ENCODE data around the gene CAPSL. TPM values are rescaled to one million over a fixed set of nuclear protein-coding genes. Genes with fewer than 3 reads are reported as not detected.
A peak's percentile ranks its signal among the peaks of the same experiment; 100 is the strongest.

CAPSL gene
- total RNA-seq, 2 donors from 2014 or later = 1.1 TPM; not detected in 1

DNA sequence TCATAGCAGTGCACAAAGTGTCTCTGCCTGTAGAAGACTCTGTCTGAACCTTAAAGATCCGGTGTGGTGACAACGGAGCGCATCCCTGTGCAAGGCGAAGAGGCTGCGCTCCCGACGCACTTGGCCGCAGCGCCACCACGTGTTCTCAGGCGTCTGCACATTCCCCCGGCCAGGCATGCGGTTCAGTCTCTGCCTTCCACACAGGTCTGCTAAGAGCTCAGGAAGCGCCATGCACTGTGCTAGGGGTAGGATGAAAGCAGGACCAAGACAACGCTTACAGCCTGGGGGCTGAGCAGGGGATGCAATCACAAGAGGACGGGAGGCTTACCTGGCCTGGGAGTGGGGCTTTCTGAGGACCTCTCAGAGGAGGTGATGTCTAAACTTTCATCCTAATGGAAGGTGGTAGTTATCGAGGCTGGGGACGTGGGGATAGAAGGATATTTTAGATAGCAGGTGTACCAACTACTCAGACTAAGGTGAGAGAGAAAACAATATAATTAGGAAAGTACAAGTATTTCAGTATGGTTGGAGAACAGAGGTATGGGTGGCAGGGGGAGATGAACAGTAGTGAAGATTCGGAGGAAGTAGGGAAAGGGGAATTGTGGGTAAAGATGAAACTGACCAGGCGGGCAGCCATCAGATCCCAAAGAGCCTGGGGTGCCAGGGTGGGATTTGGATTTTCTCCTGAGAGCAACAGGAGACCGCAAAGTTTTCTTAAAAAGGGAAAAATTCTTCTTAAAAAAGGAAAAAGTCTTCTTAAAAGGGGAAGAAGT, 13.3 kb downstream of the CAPSL start:
- H3K9me3 Mint-ChIP-seq = no peaks in the 10 kb centered on the region
- H3K36me3 Mint-ChIP-seq (ENCODE audit: low read depth) = no peaks in the 10 kb centered on the region
- peak overlapping the region; percentile 84 for H3K27ac Mint-ChIP-seq
- peak overlapping the region; percentile 85 for H3K4me3 Mint-ChIP-seq
- no peaks in the 10 kb centered on the region for H3K27me3 Mint-ChIP-seq
- H3K4me1 Mint-ChIP-seq = peaks cover 25% of the 10 kb centered on the region
- ATAC-seq (replicated peaks) = peak; percentile 88

GRCh38 chr5:35924122-35924949, 14.1 kb downstream of the CAPSL start:
- H3K27ac Mint-ChIP-seq = peak overlapping the region; percentile 84

DNA sequence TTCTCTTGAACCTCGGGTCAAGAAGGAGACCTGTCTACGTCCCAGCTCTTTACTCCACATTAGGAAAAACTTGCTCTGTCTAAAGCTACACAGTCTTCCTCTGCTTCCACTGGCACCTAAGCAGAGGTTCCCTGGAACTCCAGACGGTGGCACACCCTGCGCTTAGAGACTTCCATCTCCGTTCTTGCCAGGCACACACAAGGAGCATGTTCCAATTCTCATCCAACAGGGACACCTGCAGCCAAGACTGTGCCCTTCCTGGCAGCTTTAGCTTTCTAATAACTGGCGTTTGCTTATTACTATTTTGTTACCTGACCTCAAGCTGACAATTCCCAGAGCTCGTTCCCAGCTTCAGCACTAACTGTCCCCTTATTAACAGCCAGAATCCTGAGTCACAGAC, 16.0 kb downstream of the CAPSL start:
- H3K27me3 Mint-ChIP-seq = no peaks in the 10 kb centered on the region
- H3K4me1 Mint-ChIP-seq = peaks cover 31% of the 10 kb centered on the region
- H3K27ac Mint-ChIP-seq = no peak overlapping the region
- H3K4me3 Mint-ChIP-seq = no peak overlapping the region
- no peak for ATAC-seq (replicated peaks)
- H3K9me3 Mint-ChIP-seq = peaks cover 5% of the 10 kb centered on the region
- H3K36me3 Mint-ChIP-seq (ENCODE audit: low read depth) = no peaks in the 10 kb centered on the region

More at GRCh38 chr5:35924122-35924949, 14.1 kb downstream of the CAPSL start:
- Mint-ChIP-seq H3K9me3 (peaks cover 3% of the 10 kb centered on the region), H3K36me3 (ENCODE audit: low read depth) (no peaks in the 10 kb centered on the region), H3K27me3 (no peaks in the 10 kb centered on the region), H3K4me3 (peak overlapping the region; percentile 85), H3K4me1 (peaks cover 28% of the 10 kb centered on the region)
- ATAC-seq (replicated peaks) = peak; percentile 64

DNA sequence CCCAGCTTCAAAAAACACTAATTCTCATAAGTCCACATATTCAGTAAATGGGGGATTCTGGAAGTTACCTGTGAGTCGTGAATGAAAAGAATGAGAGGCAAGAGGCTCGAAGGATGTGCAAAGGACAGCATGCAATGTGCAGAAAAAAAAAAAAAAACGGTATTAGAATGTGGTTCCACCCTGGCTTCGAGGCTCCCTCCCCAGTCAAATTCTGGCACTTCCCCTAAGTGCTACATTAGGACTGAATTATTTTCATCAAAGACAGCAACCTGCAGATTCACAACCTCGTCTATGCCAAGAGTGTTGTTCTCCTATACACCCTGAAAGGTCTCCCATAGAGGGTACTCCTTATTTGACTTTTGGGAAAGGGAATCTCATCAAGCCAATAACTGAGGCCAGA, 16.5 kb downstream of the CAPSL start:
- H3K27me3 Mint-ChIP-seq = no peaks in the 10 kb centered on the region
- no peaks in the 10 kb centered on the region for H3K36me3 Mint-ChIP-seq (ENCODE audit: low read depth)
- peaks cover 31% of the 10 kb centered on the region for H3K4me1 Mint-ChIP-seq

GRCh38 chr5:35920890-35921289, 17.5 kb downstream of the CAPSL start:
- Mint-ChIP-seq H3K36me3 (ENCODE audit: low read depth) (no peaks in the 10 kb centered on the region), H3K9me3 (peaks cover 5% of the 10 kb centered on the region), H3K4me3 (no peak overlapping the region), H3K27me3 (no peaks in the 10 kb centered on the region), H3K27ac (no peak overlapping the region), H3K4me1 (peaks cover 25% of the 10 kb centered on the region)
- ATAC-seq (replicated peaks) = no peak

More for the DNA sequence above, 16.5 kb downstream of the CAPSL start:
- Mint-ChIP-seq H3K27ac (no peak overlapping the region), H3K4me3 (no peak overlapping the region), H3K9me3 (peaks cover 5% of the 10 kb centered on the region)
- no peak for ATAC-seq (replicated peaks)

- H3K4me1 Mint-ChIP-seq = peaks cover 12% of the 10 kb centered on the region
- H3K4me3 Mint-ChIP-seq = peak overlapping the region; percentile 33
- peak overlapping the region; percentile 53 for H3K27ac Mint-ChIP-seq
- no peaks in the 10 kb centered on the region for H3K27me3 Mint-ChIP-seq
- H3K36me3 Mint-ChIP-seq (ENCODE audit: low read depth) = no peaks in the 10 kb centered on the region
- ATAC-seq (replicated peaks) = peak; percentile 76
- peaks cover 5% of the 10 kb centered on the region for H3K9me3 Mint-ChIP-seq
Observed at GRCh38 chr5:35919191-35919590, 19.2 kb downstream of the CAPSL start.

DNA sequence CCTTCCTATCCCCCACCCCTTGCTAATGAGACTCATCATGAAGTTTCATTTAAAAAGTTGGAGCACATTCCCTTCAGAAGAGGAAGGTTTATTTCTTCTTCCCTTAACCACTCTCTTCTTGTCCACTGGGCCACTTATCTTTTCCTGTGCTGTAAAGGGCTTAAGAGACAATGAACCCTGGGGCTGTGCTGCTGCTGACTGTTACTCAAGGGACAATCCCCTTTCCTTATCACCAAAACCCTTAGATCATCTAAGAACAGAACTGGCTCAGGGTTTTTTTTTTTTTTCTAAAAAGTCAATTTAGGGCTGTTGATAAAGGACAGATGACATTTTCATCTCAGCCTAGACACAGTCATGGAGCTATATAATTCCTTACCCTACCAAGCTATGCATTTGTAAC, 29.6 kb downstream of the CAPSL start:
- H3K4me1 Mint-ChIP-seq = peaks cover 20% of the 10 kb centered on the region
- peak; percentile 29 for ATAC-seq (replicated peaks)
- H3K27ac Mint-ChIP-seq = no peak overlapping the region
- no peaks in the 10 kb centered on the region for H3K27me3 Mint-ChIP-seq
- no peaks in the 10 kb centered on the region for H3K9me3 Mint-ChIP-seq
- no peaks in the 10 kb centered on the region for H3K36me3 Mint-ChIP-seq (ENCODE audit: low read depth)
- H3K4me3 Mint-ChIP-seq = no peak overlapping the region

- H3K4me3 Mint-ChIP-seq = no peak overlapping the region
- no peaks in the 10 kb centered on the region for H3K9me3 Mint-ChIP-seq
- no peaks in the 10 kb centered on the region for H3K36me3 Mint-ChIP-seq (ENCODE audit: low read depth)
- no peak for ATAC-seq (replicated peaks)
- H3K27me3 Mint-ChIP-seq = no peaks in the 10 kb centered on the region
- no peak overlapping the region for H3K27ac Mint-ChIP-seq
- peaks cover 25% of the 10 kb centered on the region for H3K4me1 Mint-ChIP-seq
Observed at GRCh38 chr5:35908228-35908627, 30.2 kb downstream of the CAPSL start.

DNA sequence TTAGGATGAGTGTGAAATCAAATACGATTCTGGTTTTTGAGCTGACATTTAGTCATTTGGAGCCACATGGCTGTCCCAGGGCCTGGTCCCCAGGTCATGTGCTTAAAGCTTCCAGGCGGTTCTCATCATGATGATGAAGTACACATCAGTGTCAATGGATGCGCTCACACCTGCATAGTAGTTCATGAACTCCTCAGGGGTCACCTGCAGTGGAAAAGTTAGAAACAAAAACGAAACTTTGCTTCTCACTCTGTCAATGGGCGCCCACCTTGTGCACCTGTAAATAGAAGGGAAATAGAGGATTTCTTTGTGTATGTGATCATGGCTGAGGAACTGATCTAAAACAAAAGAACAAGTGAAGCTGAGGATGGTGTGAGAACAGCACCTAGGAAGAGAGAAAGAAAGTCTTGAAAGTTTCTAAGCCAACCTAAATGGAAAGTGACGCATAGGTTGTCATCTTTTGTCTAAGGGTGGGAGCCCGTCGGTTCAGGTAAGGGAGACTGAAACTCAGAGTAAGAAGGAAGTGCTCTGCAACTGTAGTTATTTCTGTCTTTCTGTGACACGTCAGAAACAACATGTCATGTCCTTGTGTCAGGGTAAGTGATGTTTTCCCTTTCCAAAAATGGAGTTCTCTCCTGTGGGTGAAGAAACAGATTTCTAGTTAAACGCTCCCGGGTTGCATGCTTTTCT, 33.8 kb downstream of the CAPSL start:
- H3K9me3 Mint-ChIP-seq = no peaks in the 10 kb centered on the region
- peak; percentile 81 for ATAC-seq (replicated peaks)
- H3K4me1 Mint-ChIP-seq = peaks cover 54% of the 10 kb centered on the region
- H3K36me3 Mint-ChIP-seq (ENCODE audit: low read depth) = no peaks in the 10 kb centered on the region
- H3K27me3 Mint-ChIP-seq = no peaks in the 10 kb centered on the region
- peak overlapping the region; percentile 75 for H3K27ac Mint-ChIP-seq
- peak overlapping the region; percentile 54 for H3K4me3 Mint-ChIP-seq

DNA sequence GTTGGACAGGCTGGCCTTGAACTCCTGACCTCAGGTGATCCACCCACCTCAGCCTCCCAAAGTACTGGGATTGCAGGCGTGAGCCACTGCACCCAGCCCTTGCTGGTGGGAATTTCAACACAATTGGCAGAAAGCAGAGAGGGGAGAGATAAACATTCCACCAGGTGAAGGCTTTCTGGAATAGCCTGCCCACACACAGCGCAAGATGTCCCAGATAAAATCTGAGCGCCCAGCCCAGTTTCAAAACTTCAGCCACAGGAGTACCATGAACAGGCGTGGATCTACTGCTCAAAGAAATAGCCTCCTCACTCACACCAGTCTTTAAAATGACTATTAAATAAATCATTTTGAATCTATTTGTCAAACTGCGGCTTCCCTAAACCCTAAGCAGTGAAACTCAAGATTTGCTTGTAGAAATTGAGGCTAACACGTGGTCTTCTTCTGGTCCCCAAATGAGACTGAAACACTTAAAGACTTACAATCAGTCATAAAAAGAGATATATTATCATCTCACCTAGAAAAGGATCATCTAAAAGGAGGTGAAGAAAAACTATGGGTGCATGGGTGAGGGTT, 34.7 kb downstream of the CAPSL start:
- H3K36me3 Mint-ChIP-seq (ENCODE audit: low read depth) = no peaks in the 10 kb centered on the region
- H3K4me3 Mint-ChIP-seq = peak overlapping the region; percentile 54
- H3K27ac Mint-ChIP-seq = peak overlapping the region; percentile 75
- no peaks in the 10 kb centered on the region for H3K9me3 Mint-ChIP-seq
- peaks cover 63% of the 10 kb centered on the region for H3K4me1 Mint-ChIP-seq
- no peaks in the 10 kb centered on the region for H3K27me3 Mint-ChIP-seq
- ATAC-seq (replicated peaks) = peak; percentile 29

GRCh38 chr5:35902046-35902672, 36.3 kb downstream of the CAPSL start:
- Mint-ChIP-seq H3K36me3 (ENCODE audit: low read depth) (no peaks in the 10 kb centered on the region), H3K27ac (peak overlapping the region; percentile 75), H3K4me3 (peak overlapping the region; percentile 72), H3K4me1 (peaks cover 67% of the 10 kb centered on the region), H3K9me3 (no peaks in the 10 kb centered on the region), H3K27me3 (no peaks in the 10 kb centered on the region)
- peak; percentile 59 for ATAC-seq (replicated peaks)

DNA sequence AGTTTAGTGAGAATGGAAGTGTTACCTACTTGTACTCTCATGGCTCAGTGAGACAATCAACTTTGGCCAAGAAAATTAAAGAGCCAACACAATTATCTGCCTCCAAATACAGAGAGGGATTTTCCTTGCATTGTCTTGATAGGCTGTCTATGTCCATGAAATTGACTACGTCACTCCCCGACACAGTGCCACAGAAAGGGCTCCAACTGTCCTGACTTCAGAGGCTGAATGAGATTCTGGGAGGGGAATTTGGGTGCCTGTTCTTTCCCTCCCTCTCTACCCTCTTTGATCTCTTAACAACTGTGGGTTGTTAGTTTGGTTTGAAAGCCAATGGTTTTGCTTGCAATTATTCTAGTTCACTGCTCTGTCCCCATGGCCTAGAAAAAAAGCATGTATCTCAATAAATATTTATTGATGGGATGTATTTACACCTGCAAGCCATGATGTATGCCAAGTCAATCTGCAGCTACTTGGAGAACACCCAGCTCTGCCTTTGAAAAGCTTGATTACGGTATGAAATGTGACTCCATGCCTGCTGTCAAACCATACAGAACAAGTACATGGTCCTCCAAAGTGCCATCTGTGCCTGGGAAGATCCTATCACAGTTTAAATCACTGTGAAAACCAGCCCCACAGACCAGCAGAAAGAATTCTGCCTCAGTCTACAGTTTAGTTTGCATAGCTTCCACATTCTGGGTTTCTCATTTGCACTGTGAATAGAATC, 37.3 kb downstream of the CAPSL start:
- no peaks in the 10 kb centered on the region for H3K27me3 Mint-ChIP-seq
- no peak for ATAC-seq (replicated peaks)
- no peaks in the 10 kb centered on the region for H3K9me3 Mint-ChIP-seq
- H3K36me3 Mint-ChIP-seq (ENCODE audit: low read depth) = no peaks in the 10 kb centered on the region
- H3K4me1 Mint-ChIP-seq = peaks cover 69% of the 10 kb centered on the region
- no peak overlapping the region for H3K27ac Mint-ChIP-seq
- peak overlapping the region; percentile 72 for H3K4me3 Mint-ChIP-seq

DNA sequence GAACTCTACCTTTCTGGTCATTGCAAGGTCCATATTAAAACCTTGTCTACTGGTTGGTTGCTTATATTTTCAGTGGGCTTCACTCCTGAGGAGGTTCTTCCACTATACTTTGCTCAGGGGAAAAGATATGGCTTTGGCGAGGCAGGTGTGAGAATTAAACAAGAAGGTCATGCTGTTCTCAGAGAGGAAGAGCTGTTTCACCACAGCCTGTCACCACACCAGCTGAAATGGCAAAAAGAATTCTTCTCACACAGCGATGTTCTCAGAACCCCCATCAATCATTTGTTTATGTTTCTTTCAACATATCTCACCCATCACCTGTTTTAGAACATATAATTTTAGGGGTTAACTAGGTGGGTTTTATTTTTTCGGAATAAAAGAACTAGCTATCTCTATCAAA, 38.6 kb downstream of the CAPSL start:
- ATAC-seq (replicated peaks) = no peak
- peaks cover 59% of the 10 kb centered on the region for H3K4me1 Mint-ChIP-seq
- H3K4me3 Mint-ChIP-seq = peak overlapping the region; percentile 72
- no peaks in the 10 kb centered on the region for H3K9me3 Mint-ChIP-seq
- H3K27me3 Mint-ChIP-seq = no peaks in the 10 kb centered on the region
- H3K36me3 Mint-ChIP-seq (ENCODE audit: low read depth) = no peaks in the 10 kb centered on the region
- H3K27ac Mint-ChIP-seq = peak overlapping the region; percentile 80
